Activated CD4-positive, CD25-positive, alpha-beta regulatory T cell treated with anti-CD3 and anti-CD28 coated beads, Interleukin-2, amount 50 U/mL, for 16 hours (primary cell): ENCODE data around the gene UNCX.
"Not testable (repeated sequence)": the region's sequence is repeated elsewhere in the genome, so short reads cannot be mapped to it uniquely, and the experiment has no call there.

ENCODE experiments used
- DNase-seq: peaks from one replicate; pipeline ENCODE4 v3.0.0-alpha.2; 2020; ENCODE audit warnings: low read depth, low spot score

Gene UNCX

GRCh38 chr7:1257863-1258262 is 25.2 kb downstream of the UNCX start:
- DNase-seq: no peak

- DNase-seq: no peak
These were observed 27.1 kb downstream of the UNCX start for GRCh38 chr7:1259621-1260243.

- DNase-seq: no peak
These were observed 27.6 kb downstream of the UNCX start for GRCh38 chr7:1260244-1260635.

GRCh38 chr7:1261036-1261435 is 28.4 kb downstream of the UNCX start:
- DNase-seq: not testable (repeated sequence)

- DNase-seq: no peak
These were observed 29.8 kb downstream of the UNCX start for GRCh38 chr7:1262441-1262840.

- no peak for DNase-seq
These were observed 30.8 kb downstream of the UNCX start for GRCh38 chr7:1263391-1263951.

GRCh38 chr7:1264345-1265280 is 31.9 kb downstream of the UNCX start:
- no peak for DNase-seq

- DNase-seq: no peak
These were observed 34.6 kb downstream of the UNCX start for GRCh38 chr7:1267016-1267900.

- no peak for DNase-seq
These were observed 35.6 kb downstream of the UNCX start for GRCh38 chr7:1268076-1268815.

GRCh38 chr7:1268866-1269265 is 36.2 kb downstream of the UNCX start:
- DNase-seq: no peak

GRCh38 chr7:1269336-1269890 is 36.7 kb downstream of the UNCX start:
- DNase-seq: no peak

- DNase-seq: no peak
These were observed 37.5 kb downstream of the UNCX start for GRCh38 chr7:1270181-1270580.

- no peak for DNase-seq
These were observed 38.4 kb downstream of the UNCX start for GRCh38 chr7:1271046-1271445.

GRCh38 chr7:1271656-1272055 is 39.0 kb downstream of the UNCX start:
- DNase-seq: no peak

- DNase-seq: not testable (repeated sequence)
These were observed 39.5 kb downstream of the UNCX start for GRCh38 chr7:1272136-1272535.

- DNase-seq: no peak
These were observed 41.6 kb downstream of the UNCX start for GRCh38 chr7:1274121-1274875.

- DNase-seq: no peak
These were observed 42.3 kb downstream of the UNCX start for GRCh38 chr7:1274876-1275375.

- no peak for DNase-seq
These were observed 43.0 kb downstream of the UNCX start for GRCh38 chr7:1275451-1276381.
